WTC11 (cell line): ENCODE measurements around the gene NAMPT. TPM values are rescaled to one million over a fixed set of nuclear protein-coding genes. Genes with fewer than 3 reads are reported as not detected.

Experiments
- total RNA-seq: library from RNA; stranded (reverse); gene quantifications from 3 replicates; pipeline ENCODE4 v1.2.3, GENCODE V29; 2021

NAMPT gene
- total RNA-seq, 1 experiment from 2014 or later = 99.1 TPM

Other genes starting within 250 kb of the NAMPT start
- 48.5 to 54.8 TPM (median 49.6 TPM) in 3 replicates for gene SYPL1, start 172.7 kb downstream of the NAMPT start, total RNA-seq